Superior temporal gyrus (tissue), 1 donor: ENCODE data around the gene PSMB3.
A peak's percentile ranks its signal among the peaks of the same experiment; 100 is the strongest.

ENCODE experiments used
- DNase-seq: peaks from one replicate; pipeline ENCODE4 v3.0.0-alpha.2; 2016; ENCODE audit errors: extremely low spot score

Gene PSMB3

GRCh38 chr17:38752308-38753070 is at the start of gene PSMB3:
Gene PSMB3 (plus strand): TSS chr17:38752741. CDS start chr17:38752827, 86 bp downstream.
- peak; percentile 100 for DNase-seq

GRCh38 chr17:38702916-38703741 is 49.4 kb upstream of the PSMB3 start:
- DNase-seq, result no peak

- DNase-seq, result no peak
These were observed 48.6 kb upstream of the PSMB3 start for GRCh38 chr17:38703742-38704605.

GRCh38 chr17:38704606-38705522 is 47.7 kb upstream of the PSMB3 start, which contains the start of gene MLLT6:
Gene MLLT6 (plus strand): TSS chr17:38705273. CDS start chr17:38705633, 360 bp downstream.
- DNase-seq, result peak; percentile 81

- no peak for DNase-seq
These were observed 47.1 kb upstream of the PSMB3 start for GRCh38 chr17:38705523-38705802.

GRCh38 chr17:38705803-38706504 is 46.6 kb upstream of the PSMB3 start:
- peak; percentile 35 for DNase-seq

- DNase-seq, result no peak
These were observed 45.9 kb upstream of the PSMB3 start for GRCh38 chr17:38706505-38707216.

GRCh38 chr17:38707678-38708351 is 44.7 kb upstream of the PSMB3 start:
- no peak for DNase-seq

- DNase-seq, result no peak
These were observed 43.3 kb upstream of the PSMB3 start for GRCh38 chr17:38709104-38709820.

GRCh38 chr17:38709864-38710603 is 42.5 kb upstream of the PSMB3 start:
- no peak for DNase-seq

GRCh38 chr17:38710604-38710962 is 42.0 kb upstream of the PSMB3 start:
- no peak for DNase-seq

GRCh38 chr17:38710985-38711384 is 41.6 kb upstream of the PSMB3 start:
- DNase-seq, result no peak

- no peak for DNase-seq
These were observed 40.6 kb upstream of the PSMB3 start for GRCh38 chr17:38711792-38712571.

- no peak for DNase-seq
These were observed 39.9 kb upstream of the PSMB3 start for GRCh38 chr17:38712593-38712992.

GRCh38 chr17:38713456-38714075 is 39.0 kb upstream of the PSMB3 start:
- DNase-seq, result no peak

- no peak for DNase-seq
These were observed 37.2 kb upstream of the PSMB3 start for GRCh38 chr17:38715216-38715943.
